Colon (tissue), 2 donors: ENCODE data around the gene PCDH18.
"Not testable (repeated sequence)": the region's sequence is repeated elsewhere in the genome, so short reads cannot be mapped to it uniquely, and the experiment has no call there.

ENCODE experiments used
- FAIRE-seq: peaks from 2 replicates; lab custom pipeline; 2012; peaks lifted over from hg19 to GRCh38; lab: Jason Lieb, UNC
- donor health status: control.
- donor health status: control.

The PCDH18 gene

GRCh38 chr4:137528673-137529072, 3.6 kb downstream of the PCDH18 start:
- FAIRE-seq = no peak

DNA sequence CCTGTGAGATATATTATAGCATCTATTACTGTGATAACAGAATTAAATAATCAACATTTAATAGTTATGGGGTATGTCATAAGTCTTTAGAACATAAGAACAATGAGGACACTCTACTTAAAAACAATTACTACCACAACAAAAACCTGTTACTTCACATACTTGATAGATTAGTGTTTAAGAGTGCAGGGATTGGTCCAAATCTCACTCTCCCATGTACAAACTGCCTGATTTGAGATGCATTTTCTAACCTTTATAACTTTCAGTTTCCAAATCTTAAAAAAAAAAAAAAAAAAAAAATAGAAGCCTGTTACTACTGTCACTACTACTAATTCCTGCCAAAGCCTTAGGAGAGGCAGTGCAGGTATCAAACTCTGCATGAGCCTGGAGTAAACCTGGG, 5.6 kb downstream of the PCDH18 start:
- FAIRE-seq = no peak

GRCh38 chr4:137524725-137525369, 7.4 kb downstream of the PCDH18 start:
- no peak for FAIRE-seq

DNA sequence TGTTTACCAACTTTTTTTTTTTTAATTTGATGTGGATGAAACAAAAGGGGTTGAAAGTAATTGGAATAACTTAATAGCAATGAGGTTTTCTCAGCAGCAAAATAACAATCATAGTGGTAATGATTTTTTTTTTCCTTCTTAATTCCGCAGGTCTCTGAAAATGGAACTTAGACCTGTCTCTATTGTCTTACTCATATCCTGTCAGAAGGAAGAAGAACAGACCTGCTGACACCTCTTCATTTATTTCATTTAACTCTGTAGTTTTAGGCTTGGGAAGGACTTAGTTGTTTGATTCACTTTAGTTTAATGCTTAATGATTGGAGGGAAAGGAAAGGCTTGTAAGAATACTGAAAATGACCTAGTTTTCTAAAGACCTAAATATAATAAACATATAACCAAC, 9.0 kb downstream of the PCDH18 start:
- no peak for FAIRE-seq

- no peak for FAIRE-seq
Observed at GRCh38 chr4:137521053-137521452, 11.2 kb downstream of the PCDH18 start.

DNA sequence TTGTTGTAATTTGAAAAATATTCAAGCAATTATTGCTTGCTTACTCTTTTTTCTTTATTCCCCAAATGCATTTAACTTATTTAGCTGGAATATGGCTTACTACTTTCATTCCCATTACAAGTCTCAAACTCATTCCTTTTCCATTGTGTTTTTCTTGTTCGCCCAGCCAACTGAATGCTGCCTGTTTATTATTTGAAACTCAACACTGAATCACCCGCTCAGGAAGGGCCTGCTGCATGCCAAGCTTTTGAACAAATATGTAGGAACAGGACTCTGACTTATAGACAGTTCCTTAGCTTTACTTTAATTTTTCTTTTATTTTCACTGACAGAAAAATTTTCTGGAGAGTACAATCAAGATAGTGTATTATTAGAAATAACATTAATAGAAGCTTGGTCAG, 12.9 kb downstream of the PCDH18 start:
- FAIRE-seq = no peak

GRCh38 chr4:137517323-137517722, 15.0 kb downstream of the PCDH18 start:
- not testable (repeated sequence) for FAIRE-seq

- no peak for FAIRE-seq
Observed at GRCh38 chr4:137514406-137515111, 17.7 kb downstream of the PCDH18 start.

- no peak for FAIRE-seq
Observed at GRCh38 chr4:137510557-137511265, 21.6 kb downstream of the PCDH18 start.

GRCh38 chr4:137509855-137510282, 22.4 kb downstream of the PCDH18 start:
- no peak for FAIRE-seq

- no peak for FAIRE-seq
Observed at GRCh38 chr4:137502339-137503129, 29.8 kb downstream of the PCDH18 start.

DNA sequence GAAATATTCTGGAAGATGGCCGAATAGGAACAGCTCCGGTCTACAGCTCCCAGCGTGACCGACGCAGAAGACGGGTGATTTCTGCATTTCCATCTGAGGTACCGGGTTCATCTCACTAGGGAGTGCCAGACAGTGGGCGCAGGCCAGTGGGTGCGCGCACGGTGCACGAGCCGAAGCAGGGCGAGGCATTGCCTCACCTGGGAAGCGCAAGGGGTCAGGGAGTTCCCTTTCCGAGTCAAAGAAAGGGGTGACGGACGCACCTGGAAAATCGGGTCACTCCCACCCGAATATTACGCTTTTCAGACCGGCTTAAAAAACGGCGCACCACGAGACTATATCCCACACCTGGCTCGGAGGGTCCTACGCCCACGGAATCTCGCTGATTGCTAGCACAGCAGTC, 36.0 kb downstream of the PCDH18 start:
- FAIRE-seq = not testable (repeated sequence)

- FAIRE-seq = no peak
Observed at GRCh38 chr4:137495578-137495977, 36.7 kb downstream of the PCDH18 start.

DNA sequence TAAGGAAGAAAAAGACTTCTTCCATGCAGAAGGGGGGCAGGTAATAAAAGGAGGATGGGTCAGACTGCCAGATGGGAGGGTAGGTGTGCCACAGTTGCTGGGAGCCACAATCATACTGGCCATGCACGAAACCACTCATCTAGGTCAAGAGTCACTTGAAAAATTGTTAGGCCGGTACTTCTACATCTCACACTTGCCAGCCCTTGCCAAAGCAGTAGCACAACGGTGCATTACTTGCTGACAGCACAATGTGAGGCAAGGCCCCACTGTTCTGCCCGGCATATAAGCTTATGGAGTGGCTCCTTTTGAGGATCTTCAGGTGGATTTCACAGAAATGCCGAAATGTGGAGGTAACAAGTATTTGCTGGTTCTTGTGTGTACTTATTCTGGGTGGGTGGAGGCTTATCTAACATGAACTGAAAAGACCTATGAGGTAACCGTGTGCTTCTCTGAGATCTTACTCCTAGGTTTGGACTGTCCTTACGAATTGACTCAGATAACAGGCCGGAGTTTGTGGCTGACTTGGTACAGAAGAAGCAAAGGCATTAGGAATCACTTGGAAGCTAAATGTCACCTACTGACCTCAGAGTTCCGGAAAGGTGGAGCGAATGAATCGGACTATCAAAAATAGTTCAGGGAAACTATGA, 48.9 kb downstream of the PCDH18 start:
- not testable (repeated sequence) for FAIRE-seq

DNA sequence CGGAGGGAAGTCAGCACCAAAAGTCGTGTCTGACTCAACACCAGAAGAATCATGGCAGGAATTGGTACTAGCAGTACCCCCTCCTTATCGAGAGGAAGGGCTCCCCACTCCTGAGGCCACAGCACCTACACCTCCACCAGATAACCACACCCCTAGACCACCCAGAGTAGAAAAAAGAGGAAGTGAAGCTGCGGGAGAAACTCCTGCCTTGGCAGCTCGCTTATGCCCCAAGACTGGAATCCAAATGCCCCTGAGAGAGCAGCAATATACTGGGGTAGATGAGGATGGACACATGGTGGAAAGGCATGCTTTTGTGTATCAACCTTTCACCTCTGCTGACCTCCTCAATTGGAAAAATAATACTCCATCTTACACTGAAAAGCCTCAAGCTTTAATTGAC, 52.6 kb downstream of the PCDH18 start:
- not testable (repeated sequence) for FAIRE-seq

DNA sequence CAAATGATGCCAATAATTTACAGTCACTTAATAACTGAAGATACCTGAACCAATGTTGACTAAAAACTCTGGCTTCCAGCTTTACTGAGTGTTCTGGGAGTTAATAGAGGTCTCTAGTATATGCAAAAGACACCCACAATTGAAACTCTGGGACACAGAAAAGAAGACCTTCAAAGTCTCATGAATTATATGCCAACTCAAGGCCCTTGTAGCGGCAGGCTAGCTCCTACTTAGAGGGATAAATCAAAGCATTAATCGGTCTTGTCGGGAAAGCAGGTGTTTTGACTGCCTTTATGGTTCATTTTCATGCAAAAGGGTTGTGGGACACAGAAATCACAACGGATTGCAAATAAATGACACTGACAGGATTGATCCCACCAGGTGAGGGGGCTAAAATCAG, 55.9 kb downstream of the PCDH18 start:
- FAIRE-seq = no peak

DNA sequence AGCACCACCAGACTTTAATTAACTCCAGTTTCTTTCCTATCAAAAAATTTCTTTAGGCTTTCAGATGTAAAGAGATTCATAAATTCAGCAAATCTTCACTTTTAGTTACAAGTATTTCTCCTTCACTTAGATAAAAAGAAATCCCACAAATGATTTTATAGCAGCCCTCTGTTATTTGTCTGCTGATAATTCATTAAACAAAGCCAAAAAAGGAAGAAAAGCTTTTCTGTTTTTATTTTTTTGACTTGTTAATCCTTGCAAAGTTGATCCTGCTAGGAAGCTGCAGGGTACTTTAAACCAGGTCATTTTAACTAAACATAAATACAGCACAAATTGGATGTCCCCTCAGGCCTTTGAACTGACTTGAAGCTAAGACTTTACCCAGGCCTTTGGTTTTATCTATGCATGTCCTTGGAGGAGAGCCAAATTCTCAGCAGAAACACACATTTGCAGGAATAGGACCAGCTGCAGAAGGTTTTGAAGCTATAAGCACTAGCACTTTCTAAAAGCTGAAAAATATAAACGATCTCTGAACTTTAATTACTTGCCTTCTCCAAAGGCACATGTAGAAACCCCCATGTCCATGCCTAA, 57.5 kb downstream of the PCDH18 start:
- no peak for FAIRE-seq

- FAIRE-seq = no peak
Observed at GRCh38 chr4:137471895-137472294, 60.4 kb downstream of the PCDH18 start.

GRCh38 chr4:137471461-137471860, 60.8 kb downstream of the PCDH18 start:
- FAIRE-seq = no peak

DNA sequence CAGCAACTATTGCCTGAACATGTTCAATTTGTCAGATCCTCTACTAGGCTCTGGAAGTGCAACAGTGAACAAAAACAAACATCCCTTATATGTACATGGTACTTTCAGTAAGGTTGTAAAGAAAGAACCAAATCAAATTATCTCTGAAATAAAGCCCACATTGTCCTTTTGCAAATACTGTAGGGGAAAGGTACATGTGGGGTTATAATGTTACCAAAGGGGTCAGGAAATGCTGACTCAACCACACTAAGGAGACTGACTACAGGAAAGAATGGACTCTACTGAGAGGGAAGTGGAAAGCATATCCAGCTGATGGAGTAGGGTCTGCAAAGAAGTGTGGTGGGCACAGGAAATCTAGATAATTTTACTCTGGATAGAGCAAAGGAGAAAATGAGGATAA, 61.5 kb downstream of the PCDH18 start:
- FAIRE-seq = no peak
